ENCODE measurements around the gene PDE6G.

Gene PDE6G

GRCh38 chr17:81693509-81694210, 37.3 kb upstream of the PDE6G start:
- DNase-seq (ENCODE audit: low read depth), result no peak
- TF ChIP-seq CTCF (IDR thresholded peaks at IDR 0.05; ENCODE audit: insufficient read depth, low read depth, low read length, missing control alignments), result no peak
- H3K4me3 ChIP-seq (ENCODE audit: low read length), result no peak overlapping the region

- H3K4me3 ChIP-seq (ENCODE audit: low read length), result no peak overlapping the region
- no peak for DNase-seq (ENCODE audit: low read depth)
- no peak for TF ChIP-seq CTCF (IDR thresholded peaks at IDR 0.05; ENCODE audit: insufficient read depth, low read depth, low read length, missing control alignments)
Measured at GRCh38 chr17:81691608-81692007, 35.3 kb upstream of the PDE6G start.

GRCh38 chr17:81691196-81691595, 34.9 kb upstream of the PDE6G start:
- no peak for TF ChIP-seq CTCF (IDR thresholded peaks at IDR 0.05; ENCODE audit: insufficient read depth, low read depth, low read length, missing control alignments)
- no peak for DNase-seq (ENCODE audit: low read depth)
- no peak overlapping the region for H3K4me3 ChIP-seq (ENCODE audit: low read length)

- TF ChIP-seq CTCF (IDR thresholded peaks at IDR 0.05; ENCODE audit: insufficient read depth, low read depth, low read length, missing control alignments), result no peak
- no peak overlapping the region for H3K4me3 ChIP-seq (ENCODE audit: low read length)
- DNase-seq (ENCODE audit: low read depth), result no peak
Measured at GRCh38 chr17:81690549-81690948, 34.2 kb upstream of the PDE6G start.

- TF ChIP-seq CTCF (IDR thresholded peaks at IDR 0.05; ENCODE audit: insufficient read depth, low read depth, low read length, missing control alignments), result no peak
- no peak for DNase-seq (ENCODE audit: low read depth)
- no peak overlapping the region for H3K4me3 ChIP-seq (ENCODE audit: low read length)
Measured at GRCh38 chr17:81690066-81690465, 33.7 kb upstream of the PDE6G start.

- no peak for TF ChIP-seq CTCF (IDR thresholded peaks at IDR 0.05; ENCODE audit: insufficient read depth, low read depth, low read length, missing control alignments)
- no peak overlapping the region for H3K4me3 ChIP-seq (ENCODE audit: low read length)
Measured at GRCh38 chr17:81688616-81689015, 32.3 kb upstream of the PDE6G start.

More at GRCh38 chr17:81688616-81689015, 32.3 kb upstream of the PDE6G start:
- no peak for DNase-seq (ENCODE audit: low read depth)

Data from epithelial cell of esophagus (primary cell).